Stimulated activated CD8-positive, alpha-beta memory T cell treated with anti-CD3 and anti-CD28 coated beads, Interleukin-12 subunit alpha, Interleukin-12 subunit beta, amount 100 ng/mL, for 24 hours (primary cell): ENCODE results near the gene SMIM3.
"Not testable (repeated sequence)": the region's sequence is repeated elsewhere in the genome, so short reads cannot be mapped to it uniquely, and the experiment has no call there.

Experiments
- DNase-seq: peaks from one replicate; pipeline ENCODE4 v3.0.0-alpha.2; 2020; ENCODE audit errors: extremely low read depth

SMIM3 gene, protein sequence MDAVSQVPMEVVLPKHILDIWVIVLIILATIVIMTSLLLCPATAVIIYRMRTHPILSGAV

DNA sequence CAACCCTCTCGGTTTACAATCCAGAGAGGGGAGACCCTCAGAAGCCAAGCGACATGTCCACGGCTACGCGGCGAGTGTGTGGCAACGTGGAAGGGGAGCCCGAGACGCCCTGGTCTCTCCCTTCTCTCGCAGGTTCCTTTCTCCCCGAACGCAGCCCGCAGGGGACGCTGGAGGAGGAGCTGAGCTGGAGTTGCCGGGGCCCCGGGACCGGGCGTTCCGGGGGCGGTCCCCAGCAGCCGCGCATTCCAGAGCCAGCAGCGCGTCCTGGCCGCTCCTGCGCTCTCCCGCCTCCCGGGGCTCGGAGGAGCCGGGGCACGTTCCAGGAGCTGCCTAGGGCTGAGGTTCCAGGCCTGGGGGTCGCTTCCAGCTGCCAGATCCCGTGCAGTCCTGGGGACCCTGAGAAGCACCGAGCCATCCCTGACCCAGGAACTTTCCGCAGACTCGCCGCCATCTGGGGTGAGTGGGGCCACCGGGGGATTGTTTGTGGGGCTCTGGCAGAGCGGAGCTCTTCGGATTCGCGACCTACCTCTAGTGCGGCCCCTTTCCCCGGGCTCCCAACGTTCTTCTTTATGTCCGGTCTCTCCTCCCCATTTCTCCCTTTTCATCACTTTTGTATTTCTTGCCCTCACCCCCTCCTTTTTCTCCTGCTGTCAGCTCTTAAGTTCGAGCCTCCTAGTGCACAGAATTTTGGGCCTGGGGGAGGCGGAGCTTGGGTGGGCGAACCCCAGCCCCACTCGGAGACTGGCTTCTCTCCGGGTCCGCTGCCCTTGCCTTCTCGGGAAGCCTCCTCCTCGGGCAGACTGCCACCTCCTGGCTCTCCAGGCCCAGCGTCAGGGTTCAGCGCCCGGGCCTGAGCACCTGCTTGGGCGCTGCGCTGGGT is at the start of gene SMIM3:
Gene SMIM3 (plus strand): TSS at position 241 of the 880 bp plus-strand sequence. CDS start 16,684 bp downstream, outside the sequence.
- DNase-seq: no peak

DNA sequence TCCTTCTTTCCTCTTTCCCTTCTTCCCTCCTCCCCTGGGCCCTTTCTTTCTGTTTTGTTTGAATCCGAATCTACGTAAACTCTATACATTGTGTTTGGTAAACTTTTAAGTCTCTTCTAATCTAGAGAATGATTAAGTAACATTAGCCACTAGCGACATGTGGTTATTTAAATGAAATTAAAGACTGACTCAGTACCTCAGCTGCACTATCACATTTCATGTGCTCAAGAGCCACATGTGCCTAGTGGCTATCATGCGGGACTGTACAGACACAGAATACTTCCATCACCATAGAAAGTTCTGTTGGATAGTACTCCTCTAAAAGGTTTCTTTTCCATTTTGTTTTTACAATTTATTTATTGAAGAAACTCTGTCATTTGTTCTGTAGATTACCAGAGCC is 48.7 kb upstream of the SMIM3 start:
- no peak for DNase-seq

DNA sequence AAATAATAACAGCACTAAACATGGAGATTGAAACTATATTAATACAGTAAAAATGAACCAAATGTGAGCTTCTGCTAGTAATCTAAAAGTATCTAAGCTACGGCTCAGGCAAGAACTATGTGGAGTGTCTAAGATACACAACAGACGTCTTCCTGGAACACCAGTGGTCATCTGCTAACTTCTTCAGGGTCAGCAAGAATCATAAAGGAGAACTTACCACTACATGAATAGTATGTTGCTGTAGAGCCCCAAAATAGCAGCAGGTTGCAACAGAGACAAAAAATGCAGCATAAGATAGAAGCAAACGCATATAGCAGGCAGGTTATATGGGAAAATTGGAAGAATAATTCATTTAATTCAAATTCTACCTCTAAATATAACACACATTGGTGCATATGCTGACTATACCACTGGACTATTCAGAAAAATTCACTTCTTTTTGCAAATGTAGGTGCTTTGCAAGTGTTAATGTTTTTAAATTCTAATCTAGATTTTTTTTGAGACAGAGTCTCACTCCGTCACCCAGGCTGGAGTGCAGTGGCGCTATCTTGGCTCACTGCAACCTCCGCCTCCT is 46.8 kb upstream of the SMIM3 start:
- no peak for DNase-seq

DNA sequence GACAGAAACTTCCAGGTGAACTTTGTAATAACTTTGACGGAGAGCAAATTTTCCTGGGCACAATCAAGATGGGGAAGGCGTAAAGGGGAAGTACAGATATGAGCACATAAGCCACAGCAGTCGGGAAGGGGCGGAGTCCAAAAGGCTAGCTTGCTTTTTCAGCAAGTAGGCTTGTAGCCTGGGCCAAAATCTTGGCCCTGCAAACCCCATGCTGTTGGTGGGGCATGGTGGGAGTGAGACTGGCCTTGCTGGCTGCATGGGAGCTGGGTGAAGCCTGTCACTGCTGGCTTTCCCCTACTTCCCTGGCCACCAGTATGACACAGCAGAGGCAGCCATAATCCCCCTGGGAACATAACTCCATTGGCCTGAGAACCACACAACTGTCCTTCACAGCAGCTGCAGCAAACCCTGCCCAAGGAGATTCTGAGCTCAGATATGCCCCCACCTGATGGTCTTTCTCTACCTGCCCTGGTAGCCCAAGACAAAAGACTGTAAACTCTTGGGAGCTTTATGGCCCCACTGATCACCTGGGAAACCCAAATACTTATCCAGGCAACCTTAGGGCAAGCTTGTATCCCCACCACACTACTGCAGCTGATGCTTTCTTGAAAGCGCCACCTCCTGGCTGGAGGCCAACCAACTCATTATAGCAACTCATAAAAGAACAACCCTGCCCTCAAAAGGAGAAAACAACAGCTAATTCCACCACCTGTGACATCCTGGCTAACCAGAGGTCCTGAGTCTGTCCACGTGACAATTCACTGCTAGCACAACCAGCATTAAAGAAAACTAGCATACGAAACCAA is 43.8 kb upstream of the SMIM3 start:
- DNase-seq: no peak

DNA sequence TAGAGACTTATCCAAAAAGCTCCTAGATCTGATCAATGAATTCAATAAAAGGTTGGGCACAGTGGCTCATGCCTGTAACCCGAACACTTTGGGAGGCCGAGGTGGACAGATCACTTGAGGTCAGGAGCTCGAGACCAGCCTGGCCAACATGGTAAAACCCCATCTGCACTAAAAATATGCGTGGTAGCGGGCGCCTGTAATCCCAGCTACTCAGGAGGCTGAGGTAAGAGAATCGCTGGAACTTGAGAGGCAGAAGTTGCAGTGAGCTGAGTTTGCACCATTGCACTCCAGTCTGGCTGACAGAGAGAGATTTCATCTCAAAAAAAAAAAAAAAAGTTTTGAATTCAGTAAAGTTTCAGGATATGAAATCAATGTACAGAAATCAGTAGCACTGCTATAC is 39.7 kb upstream of the SMIM3 start:
- DNase-seq: no peak

DNA sequence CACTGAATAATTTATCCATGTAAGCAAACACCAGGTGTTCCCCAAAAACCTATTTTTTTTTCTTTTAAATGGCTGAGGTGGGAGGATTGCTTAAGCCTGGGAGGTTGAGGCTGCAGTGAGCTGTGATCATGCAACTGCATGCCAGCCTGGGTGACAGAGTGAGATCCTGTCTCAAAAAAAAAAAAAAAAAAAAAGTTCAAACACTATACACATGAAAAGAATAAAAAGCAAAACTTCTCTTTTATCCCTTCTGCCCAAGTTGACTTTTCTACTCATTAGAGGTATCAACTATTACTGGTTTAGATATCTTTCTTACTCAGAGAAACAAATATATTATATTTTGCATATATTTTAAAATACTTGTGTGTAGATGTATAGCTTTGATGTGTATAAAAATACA is 37.6 kb upstream of the SMIM3 start:
- DNase-seq: no peak

DNA sequence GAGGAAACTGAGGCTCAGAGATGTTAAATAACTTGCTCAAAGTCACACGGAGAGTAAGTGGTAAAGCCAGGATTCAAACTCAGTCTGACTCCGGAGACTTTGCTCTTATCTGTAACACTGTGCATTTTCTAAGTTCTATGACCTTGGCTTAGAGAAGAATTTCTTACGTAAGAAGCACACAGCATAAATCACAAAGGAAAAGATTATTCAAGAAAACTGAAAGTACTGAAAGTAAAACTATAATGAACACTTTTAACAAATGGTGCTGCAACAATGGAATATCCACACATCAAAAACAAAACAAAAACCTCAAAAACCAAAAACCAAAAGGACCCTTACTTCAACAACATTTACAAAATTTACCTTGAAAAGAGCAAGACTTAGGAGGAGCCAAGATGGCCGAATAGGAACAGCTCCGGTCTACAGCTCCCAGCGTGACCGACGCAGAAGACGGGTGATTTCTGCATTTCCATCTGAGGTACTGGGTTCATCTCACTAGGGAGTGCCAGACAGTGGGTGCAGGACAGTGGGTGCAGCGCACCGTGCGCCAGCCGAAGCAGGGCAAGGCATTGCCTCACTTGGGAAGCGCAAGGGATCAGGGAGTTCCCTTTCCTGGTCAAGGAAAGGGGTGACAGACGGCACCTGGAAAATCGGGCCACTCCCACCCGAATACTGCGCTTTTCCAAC is 36.0 kb upstream of the SMIM3 start:
- DNase-seq: not testable (repeated sequence)

DNA sequence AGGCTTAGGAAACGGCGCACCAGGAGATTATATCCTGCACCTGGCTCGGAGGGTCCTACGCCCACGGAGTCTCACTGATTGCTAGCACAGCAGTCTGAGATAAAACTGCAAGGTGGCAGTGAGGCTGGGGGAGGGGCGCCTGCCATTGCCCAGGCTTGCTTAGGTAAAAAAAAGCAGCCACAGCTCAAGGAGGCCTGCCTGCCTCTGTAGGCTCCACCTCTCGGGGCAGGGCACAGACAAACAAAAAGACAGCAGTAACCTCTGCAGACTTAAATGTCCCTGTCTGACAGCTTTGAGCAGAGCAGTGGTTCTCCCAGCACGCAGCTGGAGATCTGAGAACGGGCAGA is 35.4 kb upstream of the SMIM3 start:
- not testable (repeated sequence) for DNase-seq

DNA sequence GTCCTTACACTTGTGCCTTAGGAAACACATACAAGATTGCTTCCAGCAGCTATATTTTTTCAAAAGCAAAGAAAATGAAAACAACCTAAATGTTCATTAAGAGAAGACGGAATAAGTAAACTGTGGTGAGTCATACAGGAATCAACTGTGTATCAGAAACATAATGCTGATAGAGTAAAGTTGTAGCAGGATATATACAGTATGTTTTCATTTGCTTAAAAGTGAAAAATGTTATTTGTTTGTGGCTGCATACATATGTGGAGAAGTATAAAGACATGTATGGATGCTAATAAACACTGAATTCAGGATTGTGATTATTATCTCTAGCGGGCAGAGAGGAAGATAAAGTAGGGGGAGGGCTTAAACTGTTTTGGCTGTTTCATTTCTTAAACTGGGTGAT is 28.1 kb upstream of the SMIM3 start:
- no peak for DNase-seq

DNA sequence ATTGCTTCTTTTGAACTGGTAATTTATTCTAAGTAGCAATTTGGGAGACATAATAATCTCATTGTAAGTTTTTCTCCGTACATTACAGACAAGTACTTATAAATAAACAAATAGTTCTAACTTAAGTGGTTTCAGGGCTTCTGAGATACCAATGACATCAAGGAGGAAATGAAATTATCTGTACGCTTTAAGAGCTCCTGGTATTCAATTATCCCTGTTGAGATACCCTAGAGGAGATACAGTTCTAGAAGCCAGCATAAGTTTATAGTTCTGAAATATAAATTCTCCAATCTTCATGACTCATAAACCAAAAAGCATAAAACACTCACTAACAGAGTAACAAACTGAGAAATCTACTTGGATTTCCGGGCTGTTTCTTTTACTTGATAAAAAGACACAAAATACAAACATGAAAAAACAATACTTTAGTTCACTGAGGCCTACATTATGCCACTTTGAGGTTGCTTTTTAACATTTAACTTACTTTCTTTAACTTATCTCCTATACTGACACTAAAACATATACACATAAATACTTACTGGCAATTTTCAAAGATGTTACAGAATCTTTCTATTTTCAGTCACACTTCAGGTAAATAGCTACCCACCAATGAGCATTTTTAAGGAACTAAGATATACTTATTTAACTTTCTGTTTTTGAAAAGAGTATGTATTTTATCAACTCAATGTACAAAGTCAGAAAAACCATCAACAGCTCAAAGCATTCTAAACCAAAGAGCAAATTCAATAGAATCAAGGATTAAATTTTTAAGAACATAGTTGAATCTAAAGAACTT is 27.3 kb upstream of the SMIM3 start:
- no peak for DNase-seq

DNA sequence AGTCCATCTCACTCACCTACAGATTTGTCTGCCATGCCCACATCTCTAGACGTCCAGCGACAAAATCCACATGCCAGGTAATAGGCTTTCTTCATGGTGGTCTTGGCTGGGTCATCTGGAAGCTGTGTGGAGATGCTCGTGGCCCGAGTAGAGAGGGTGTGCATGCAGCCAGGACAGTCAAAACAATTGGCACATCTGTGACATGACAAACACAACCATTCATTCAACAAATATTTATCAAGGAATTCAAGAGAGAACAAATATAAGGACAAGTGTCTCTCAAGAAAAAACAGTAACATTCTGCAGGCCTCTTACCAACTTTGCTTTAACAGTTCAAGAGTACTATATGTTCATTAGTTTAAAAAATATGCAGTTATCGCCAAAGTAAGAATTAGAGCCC is 25.1 kb upstream of the SMIM3 start:
- no peak for DNase-seq

DNA sequence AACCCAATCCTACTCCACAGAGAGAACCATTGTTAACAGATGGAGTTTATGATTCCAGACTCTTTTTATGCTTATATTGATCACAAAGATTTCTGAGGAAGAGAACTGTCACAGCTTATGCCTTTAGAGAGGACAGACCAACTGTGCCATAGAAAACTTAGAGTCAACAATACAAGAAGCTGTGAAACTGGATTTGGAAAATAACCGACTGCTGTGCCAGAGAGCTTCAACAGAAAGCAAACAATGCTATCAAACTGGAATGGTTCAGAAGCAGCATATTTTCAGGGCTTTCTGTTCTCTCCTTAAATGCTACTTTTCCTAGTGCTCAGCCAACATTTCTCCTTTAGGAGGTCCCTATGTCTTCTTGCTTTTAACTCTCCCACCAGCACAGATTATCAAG is 24.7 kb upstream of the SMIM3 start:
- no peak for DNase-seq

DNA sequence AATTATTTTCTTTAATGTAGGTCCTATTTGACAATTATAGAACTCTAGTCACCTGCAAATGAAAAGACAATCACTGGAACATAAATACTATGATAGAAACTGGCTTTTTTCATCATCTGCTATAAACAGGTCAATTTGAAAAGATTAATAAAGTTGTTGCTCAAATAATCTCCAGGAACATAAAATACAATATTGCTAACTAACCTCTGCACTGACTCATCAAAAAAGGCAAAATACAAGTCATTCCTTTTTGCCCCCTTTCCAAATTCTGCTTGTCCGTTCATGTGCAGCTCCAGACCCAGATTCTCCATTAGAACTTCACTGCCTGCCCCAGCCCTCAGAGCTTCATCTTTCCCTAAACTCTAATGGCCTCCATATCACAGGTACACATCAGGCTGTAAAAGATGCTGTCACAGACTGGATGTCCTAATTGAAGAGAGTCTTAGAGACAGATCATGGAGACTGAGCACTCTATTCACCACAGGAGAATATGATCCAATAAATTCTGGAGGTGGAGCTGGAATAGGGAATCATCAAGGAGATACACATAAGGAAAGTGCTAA is 21.4 kb upstream of the SMIM3 start:
- no peak for DNase-seq

DNA sequence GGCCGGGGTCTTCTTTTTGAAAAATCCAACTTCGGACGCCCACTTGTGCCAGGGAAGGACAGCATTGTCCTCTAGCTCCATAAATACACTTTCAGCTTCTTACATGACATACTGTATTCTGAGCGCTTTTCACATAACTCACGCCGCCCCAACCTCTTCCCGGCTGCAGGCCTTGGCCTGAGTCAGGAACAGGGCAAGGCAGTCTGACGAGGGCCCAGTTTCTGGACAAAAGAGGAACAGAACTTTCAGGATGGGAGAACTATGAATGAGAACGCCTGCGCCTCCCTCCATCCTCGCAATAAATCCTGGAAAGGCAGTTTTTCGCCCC is 20.4 kb upstream of the SMIM3 start:
- DNase-seq: no peak

DNA sequence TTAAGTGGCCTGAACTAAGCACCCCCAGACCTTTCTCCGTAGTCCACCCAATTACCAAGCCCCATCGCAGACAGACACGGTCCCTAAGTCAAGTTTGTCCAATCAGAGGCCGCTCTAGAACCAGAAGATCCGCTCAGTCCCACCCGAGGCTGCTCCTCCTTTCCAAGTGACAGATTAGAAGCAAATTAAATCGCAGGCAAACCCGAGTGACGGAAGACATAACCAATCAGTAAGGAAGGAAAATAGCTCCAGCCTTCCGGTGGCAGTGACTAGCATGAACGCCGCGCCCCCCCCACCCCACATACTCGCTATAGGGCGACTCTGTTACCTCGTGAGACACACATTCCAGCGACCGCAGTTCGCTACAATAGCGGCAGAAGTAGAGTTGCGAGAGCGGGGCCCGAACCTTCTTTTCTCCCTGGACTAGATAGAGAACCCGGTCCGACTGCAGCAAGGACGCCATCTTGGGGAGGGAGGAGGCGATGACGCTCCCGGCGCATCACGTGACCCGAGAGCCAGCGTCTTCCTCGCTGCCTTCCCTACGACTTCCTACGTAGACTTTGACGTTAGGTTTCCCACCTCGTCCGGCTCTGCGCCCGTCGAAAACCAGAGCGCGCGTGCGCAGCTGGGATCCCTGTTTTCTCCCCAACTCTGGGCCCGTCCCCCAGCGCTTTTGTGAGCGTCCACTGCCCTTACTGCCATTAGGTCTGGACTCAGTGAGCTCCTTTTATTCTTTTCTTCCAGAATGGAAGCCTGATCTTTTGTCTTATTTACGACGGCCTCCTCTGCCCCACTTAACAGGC is 19.8 kb upstream of the SMIM3 start, which contains the start of gene DCTN4:
Gene DCTN4 (minus strand): TSS at position 487 of the 803 bp plus-strand sequence. CDS start 24 bp downstream, at position 463.
- peak; percentile 87 for DNase-seq

DNA sequence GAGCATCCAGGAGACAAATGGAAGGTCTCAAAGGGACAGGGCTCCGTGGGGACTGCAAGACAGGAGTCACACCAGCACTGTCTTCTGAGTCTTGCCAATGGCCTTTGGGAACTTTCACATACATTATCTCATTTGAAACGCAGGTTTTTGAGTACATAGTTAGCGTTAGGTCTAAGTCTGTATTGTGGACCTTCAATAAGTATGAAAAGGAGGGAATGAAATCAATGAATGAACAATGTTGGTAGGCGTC is 19.3 kb upstream of the SMIM3 start:
- no peak for DNase-seq

DNA sequence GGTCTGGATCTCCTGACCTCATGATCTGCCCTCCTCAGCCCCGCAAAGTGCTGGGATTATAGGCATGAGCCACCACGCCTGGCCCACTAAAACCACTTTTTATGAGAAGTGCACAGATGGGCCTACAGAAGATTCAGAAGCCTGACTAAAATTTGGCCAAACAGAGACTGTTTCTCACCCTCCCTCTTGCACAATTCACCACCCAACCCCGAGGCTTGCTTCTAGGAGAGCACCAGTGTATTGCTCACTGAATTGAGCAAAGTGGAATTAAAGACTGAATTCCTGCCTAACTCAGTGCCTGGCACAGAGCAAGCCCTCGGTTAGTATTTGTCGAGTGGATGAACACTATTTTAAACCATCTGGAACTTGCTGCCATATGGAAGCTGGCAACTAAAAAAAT is 16.3 kb upstream of the SMIM3 start:
- DNase-seq: no peak

DNA sequence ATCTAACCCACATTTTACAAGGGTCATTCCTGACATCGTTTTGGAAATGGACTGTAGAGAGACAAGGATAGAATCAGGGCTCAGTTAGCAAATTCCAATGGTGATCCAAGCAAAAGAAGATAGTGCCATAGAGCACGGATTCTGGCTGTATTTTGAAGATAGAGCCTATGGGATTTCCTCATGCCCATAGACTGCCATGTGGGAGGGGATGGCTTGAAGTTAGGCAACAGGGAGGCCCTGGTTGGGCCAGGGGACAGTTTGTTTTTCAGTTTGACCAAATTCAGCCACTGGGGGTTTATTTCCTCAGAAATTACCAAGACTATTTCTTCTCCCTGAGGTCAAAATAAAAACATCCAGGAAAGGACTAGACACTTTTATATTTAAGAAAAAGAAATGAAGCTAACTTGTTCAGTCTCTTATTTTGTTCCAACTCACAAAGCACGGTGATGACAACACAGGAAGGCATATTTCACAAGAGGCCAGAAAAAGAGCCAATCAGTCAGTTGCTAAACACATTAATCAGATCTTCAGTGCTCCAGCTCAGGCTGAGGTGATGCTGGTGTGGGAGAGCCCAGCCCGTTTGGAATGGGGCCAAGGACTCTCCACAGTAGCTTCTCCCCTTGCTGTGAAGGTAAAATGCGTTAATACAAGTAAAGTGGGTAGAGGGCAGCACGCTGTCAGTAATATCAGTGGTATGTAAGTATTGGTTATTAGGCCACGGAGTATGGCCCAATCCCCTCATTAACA is 15.4 kb upstream of the SMIM3 start:
- DNase-seq: no peak

DNA sequence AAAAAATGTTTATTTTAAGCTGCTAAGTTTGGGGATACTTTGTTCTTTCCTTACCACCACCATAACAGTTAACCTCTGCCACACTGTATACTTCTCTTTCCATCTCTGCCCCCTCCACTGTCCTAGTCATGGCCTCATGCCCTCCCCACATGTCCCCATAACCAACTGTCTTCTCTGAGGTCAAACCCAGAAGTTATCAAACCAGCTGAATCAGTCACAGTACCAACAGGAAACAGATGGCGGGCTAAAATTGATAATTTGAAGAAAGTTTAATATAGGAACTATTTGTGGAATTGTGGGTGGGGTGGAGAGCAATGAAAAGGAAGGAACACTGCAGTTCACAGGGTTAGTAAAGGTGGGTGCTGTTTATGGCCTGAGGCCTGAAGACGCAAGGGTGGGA is 14.0 kb upstream of the SMIM3 start:
- no peak for DNase-seq
